Panc1 (cell line): Measurements from ENCODE around the gene LPP.

Experiments
- TCF7L2 ChIP-seq: IDR thresholded peaks from 2 replicates; pipeline ENCODE4 v1.6.1; 2011; ENCODE audit warnings: mild to moderate bottlenecking, low read depth, low read length, inconsistent platforms
- TF ChIP-seq, protein P1 (sequence below): fragments of 450-650 bp; IDR thresholded peaks from 2 replicates; pipeline ENCODE4 v1.5.1; 2017; ENCODE audit warnings: mild to moderate bottlenecking

DNA sequence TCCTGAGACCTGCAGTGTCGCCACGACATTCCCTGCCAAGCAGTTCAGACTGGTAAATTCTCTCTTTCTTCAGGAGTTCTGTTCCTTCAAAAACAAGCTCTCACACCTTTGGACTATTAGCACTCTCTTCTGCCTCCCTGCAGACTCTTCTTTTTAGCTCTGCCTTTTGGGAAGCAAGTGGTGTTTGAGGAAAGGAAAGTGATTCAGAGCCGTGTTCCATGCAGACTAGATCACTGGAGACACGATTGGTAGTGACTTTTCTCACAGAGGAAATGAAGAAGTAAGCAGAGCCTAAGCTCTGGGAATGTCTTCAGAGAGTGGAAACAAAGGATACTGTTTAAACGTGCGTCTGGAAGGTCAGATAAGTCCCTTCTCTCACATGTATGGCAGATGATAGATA, 747.2 kb downstream of the LPP start:
- TF ChIP-seq, protein P1, sequence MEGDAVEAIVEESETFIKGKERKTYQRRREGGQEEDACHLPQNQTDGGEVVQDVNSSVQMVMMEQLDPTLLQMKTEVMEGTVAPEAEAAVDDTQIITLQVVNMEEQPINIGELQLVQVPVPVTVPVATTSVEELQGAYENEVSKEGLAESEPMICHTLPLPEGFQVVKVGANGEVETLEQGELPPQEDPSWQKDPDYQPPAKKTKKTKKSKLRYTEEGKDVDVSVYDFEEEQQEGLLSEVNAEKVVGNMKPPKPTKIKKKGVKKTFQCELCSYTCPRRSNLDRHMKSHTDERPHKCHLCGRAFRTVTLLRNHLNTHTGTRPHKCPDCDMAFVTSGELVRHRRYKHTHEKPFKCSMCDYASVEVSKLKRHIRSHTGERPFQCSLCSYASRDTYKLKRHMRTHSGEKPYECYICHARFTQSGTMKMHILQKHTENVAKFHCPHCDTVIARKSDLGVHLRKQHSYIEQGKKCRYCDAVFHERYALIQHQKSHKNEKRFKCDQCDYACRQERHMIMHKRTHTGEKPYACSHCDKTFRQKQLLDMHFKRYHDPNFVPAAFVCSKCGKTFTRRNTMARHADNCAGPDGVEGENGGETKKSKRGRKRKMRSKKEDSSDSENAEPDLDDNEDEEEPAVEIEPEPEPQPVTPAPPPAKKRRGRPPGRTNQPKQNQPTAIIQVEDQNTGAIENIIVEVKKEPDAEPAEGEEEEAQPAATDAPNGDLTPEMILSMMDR = no peak
- no peak for TF ChIP-seq TCF7L2
